ENCODE data around the gene HNF1A.

- TF ChIP-seq POLR2AphosphoS5 (IDR thresholded peaks at IDR 0.05; ENCODE audit: low read depth) (no peak), CTCF (IDR thresholded peaks at IDR 0.05; ENCODE audit: insufficient read depth, low read length) (no peak)
These were observed 22.2 kb downstream of the HNF1A start for GRCh38 chr12:121000530-121000929.

Measured in HL-60 (cell line).